ENCODE measurements around the gene UTS2R.
A peak's percentile ranks its signal among the peaks of the same experiment; 100 is the strongest.

UTS2R gene

DNA sequence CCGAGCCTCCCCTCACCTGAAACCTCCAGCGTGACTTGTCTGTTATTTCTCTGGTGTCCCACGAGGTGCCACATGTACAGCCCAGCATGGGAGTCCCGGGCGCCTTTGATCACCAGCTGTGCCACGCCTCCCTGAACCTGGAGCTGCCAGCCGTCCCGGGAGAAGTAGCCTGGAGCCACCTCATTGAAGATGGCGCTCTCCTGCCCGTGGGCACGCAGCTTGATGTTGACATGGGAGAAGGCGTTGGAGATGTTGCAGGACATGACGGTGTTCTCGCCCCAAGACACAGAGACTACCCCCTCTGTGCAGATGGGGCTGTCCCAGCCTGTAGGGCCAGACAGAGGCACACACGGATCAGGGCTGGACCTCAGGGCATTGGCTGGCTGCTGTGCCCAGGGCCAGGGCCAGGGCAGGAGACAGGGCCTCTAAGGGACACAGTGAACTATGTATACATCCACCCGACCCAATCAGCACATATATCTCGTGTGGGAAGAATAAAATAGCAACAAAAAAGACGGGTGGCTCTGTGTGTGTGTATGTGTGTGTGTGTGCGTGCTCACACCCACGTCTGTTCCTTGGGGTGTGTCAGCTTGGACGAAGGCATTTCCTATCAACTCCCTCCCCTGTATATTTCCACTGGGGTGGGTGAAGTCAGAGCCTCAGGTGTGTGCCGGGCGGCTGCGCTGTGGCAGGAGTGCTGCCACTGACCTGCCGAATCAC lies 46.8 kb upstream of the UTS2R start (continued):
- TF ChIP-seq KLF8 (tag by site-specific recombination; IDR thresholded peaks at IDR 0.05) (no peak), KLF1 (tag by site-specific recombination; IDR thresholded peaks at IDR 0.05) (0 out of 2 replicates have a peak, but pooled peaks have one; percentile 58)

DNA sequence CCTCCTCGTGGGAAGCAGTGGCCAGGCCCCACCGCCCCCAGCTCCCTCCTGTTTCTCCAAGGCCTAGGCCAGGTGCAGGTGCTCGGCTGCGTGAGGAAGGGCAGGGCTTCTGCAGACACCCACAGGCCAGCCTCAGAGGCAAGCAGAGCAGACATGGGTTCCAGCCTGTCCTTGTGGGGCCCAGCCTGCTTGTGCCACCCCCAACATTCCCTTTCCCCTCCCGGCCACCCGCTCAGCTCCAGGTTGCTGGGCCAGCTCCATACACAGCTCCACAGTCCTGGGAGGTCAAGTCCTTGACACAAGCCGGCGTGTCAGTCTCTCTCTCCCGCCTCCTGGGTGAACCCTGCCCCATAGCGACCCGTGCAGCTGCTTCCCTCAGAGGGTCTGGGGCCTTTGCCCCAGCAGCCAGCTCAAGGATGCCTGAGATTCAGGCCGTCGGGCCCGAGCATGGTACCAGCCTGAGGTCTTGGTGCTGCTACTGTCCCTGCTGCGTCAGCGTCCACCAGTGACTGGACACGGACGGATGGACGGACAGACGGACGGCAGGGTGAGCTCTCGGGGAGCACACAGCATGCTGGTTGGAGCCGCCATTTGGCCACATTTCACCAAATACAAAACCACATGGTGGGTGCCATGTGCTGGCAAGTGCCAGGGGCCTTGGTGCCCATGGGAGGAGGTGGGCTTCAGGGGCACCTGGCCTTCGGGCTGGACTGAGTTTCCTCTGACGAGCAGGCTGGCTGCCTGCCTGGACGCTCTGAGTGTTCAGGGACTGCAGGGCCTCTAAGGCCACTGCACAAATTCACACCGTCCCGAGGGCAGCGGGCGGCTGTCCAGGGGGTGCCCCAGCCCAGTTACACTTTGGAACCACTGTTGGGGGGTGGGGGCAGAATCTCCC lies 46.0 kb upstream of the UTS2R start:
- no peak overlapping the region for H3K27ac ChIP-seq (ENCODE audit: extremely low read depth, low read depth, low read length)
- peaks cover 15% of the 10 kb centered on the region for H3K4me1 ChIP-seq (ENCODE audit: control insufficient read depth, insufficient read depth, low read length)
- no peaks in the 10 kb centered on the region for H3K9me3 ChIP-seq (ENCODE audit: control insufficient read depth, insufficient read depth, low read depth, low read length)
- CTCF ChIA-PET, result interaction anchor here (0.6 to 1.2 kb wide), 5 partner anchors 13 to 119 kb away, joined by 3 to 6 read pairs (median 3); no protein-coding TSS in a partner anchor
- H3K36me3 ChIP-seq (ENCODE audit: control insufficient read depth in 2 of 2, insufficient read depth in 1 of 2, low read length in 2 of 2), result no peaks in the 10 kb centered on the region
- POLR2A ChIA-PET, result interaction anchor here (0.8 kb wide), 1 partner anchor 58 kb away, joined by 3 read pairs; no protein-coding TSS in a partner anchor
- H3K4me3 ChIP-seq (ENCODE audit: low read depth, low read length), result no peak overlapping the region
- peak; percentile 57 for TF ChIP-seq ZFHX2 (tag by site-specific recombination; conservative IDR thresholded peaks at IDR 0.05)
- TF ChIP-seq, protein P1, sequence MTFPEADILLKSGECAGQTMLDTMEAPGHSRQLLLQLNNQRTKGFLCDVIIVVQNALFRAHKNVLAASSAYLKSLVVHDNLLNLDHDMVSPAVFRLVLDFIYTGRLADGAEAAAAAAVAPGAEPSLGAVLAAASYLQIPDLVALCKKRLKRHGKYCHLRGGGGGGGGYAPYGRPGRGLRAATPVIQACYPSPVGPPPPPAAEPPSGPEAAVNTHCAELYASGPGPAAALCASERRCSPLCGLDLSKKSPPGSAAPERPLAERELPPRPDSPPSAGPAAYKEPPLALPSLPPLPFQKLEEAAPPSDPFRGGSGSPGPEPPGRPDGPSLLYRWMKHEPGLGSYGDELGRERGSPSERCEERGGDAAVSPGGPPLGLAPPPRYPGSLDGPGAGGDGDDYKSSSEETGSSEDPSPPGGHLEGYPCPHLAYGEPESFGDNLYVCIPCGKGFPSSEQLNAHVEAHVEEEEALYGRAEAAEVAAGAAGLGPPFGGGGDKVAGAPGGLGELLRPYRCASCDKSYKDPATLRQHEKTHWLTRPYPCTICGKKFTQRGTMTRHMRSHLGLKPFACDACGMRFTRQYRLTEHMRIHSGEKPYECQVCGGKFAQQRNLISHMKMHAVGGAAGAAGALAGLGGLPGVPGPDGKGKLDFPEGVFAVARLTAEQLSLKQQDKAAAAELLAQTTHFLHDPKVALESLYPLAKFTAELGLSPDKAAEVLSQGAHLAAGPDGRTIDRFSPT (tag by site-specific recombination; IDR thresholded peaks at IDR 0.05), result peak; percentile 56; the same call in 1 of the 2 replicates
- TF ChIP-seq ZNF274 (IDR thresholded peaks at IDR 0.05; ENCODE audit: low read length), result no peak
- TF ChIP-seq ZNF274 (tag by site-specific recombination; IDR thresholded peaks at IDR 0.05; ENCODE audit: borderline replicate concordance), result no peak
- TF ChIP-seq SP3 (tag by site-specific recombination; IDR thresholded peaks at IDR 0.05), result no peak
- TF ChIP-seq, protein P2, sequence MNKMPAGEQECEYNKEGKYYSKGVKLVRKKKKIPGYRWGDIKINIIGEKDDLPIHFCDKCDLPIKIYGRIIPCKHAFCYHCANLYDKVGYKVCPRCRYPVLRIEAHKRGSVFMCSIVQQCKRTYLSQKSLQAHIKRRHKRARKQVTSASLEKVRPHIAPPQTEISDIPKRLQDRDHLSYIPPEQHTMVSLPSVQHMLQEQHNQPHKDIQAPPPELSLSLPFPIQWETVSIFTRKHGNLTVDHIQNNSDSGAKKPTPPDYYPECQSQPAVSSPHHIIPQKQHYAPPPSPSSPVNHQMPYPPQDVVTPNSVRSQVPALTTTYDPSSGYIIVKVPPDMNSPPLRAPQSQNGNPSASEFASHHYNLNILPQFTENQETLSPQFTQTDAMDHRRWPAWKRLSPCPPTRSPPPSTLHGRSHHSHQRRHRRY (tag by site-specific recombination; IDR thresholded peaks at IDR 0.05), result no peak
- TF ChIP-seq ZSCAN30 (tag by site-specific recombination; IDR thresholded peaks at IDR 0.05), result no peak
- TF ChIP-seq, protein P3, sequence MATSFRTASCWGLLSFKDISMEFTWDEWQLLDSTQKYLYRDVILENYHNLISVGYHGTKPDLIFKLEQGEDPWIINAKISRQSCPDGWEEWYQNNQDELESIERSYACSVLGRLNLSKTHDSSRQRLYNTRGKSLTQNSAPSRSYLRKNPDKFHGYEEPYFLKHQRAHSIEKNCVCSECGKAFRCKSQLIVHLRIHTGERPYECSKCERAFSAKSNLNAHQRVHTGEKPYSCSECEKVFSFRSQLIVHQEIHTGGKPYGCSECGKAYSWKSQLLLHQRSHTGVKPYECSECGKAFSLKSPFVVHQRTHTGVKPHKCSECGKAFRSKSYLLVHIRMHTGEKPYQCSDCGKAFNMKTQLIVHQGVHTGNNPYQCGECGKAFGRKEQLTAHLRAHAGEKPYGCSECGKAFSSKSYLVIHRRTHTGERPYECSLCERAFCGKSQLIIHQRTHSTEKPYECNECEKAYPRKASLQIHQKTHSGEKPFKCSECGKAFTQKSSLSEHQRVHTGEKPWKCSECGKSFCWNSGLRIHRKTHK (tag by site-specific recombination; IDR thresholded peaks at IDR 0.05), result no peak

DNA sequence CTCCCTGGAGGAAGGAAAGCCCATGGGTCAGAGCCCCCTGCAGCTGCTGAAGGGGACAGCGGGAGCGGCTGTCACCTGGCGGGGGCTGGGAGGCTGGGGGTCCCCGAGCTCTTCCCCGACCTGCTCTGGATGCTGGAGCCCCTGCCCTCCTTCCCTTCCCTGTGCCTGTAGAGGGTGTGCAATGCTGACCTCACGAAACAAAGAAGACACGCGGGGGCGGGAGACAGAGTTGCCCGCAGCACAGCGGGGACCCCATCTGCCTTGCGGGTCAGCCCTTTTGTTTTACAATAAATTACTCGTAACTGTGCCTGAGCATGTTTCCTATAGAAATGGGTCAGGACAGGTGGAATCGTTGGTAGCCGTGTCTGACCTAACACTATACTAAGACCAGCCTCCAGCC lies 44.3 kb upstream of the UTS2R start:
- POLR2A ChIA-PET, result interaction anchor here (1.0 kb wide), 1 partner anchor 16 kb away, joined by 3 read pairs; no protein-coding TSS in a partner anchor
- Histone ChIP-seq H3K4me1 (ENCODE audit: control insufficient read depth, insufficient read depth, low read length) (peaks cover 17% of the 10 kb centered on the region), H3K4me3 (ENCODE audit: low read depth, low read length) (no peak overlapping the region), H3K36me3 (ENCODE audit: control insufficient read depth in 2 of 2, insufficient read depth in 1 of 2, low read length in 2 of 2) (no peaks in the 10 kb centered on the region), H3K27ac (ENCODE audit: extremely low read depth, low read depth, low read length) (no peak overlapping the region), H3K9me3 (ENCODE audit: control insufficient read depth, insufficient read depth, low read depth, low read length) (no peaks in the 10 kb centered on the region)
- 0 out of 2 replicates have a peak, but pooled peaks have one; percentile 22 for TF ChIP-seq ZBTB8A (tag by site-specific recombination; IDR thresholded peaks at IDR 0.05)
- TF ChIP-seq ZNF169 (tag by site-specific recombination; IDR thresholded peaks at IDR 0.05), result no peak
- CTCF ChIA-PET, result interaction anchor here (0.6 to 1.3 kb wide), 3 partner anchors 24 to 90 kb away, joined by 3 to 5 read pairs (median 4); no protein-coding TSS in a partner anchor
